HEK293 (cell line): ENCODE measurements around the gene FNDC10.

ENCODE experiments used
- CTCF ChIA-PET: fragments of 350-600 bp; formaldehyde crosslinking; extraction: SDS; loops from one replicate; lab custom pipeline; 2021; ENCODE audit warnings: antibody characterized with exemption; lab: Yijun Ruan, JAX
- POLR2A ChIA-PET: fragments of 300-600 bp; formaldehyde crosslinking; extraction: SDS; loops from one replicate; lab custom pipeline; 2020; ENCODE audit warnings: antibody characterized with exemption, inconsistent platforms; lab: Yijun Ruan, JAX
- H3K27ac ChIP-seq: fragments of 200-500 bp; sonication (Bioruptor generic); 2 replicates; pipeline ENCODE4 v1.5.1; 2014; ENCODE audit warnings: low read depth, low read length, control low read depth, inconsistent platforms; ENCODE audit errors: extremely low read depth
- H3K36me3 ChIP-seq, 2 experiments: fragments of 200-500 bp in 1 of 2; sonication (Bioruptor generic) in 1 of 2; 1 replicate in 1 of 2; 2 replicates in 1 of 2; pipeline ENCODE4 v1.5.1; 2014 to 2017; ENCODE audit warnings: inconsistent platforms in 2 of 2, low read length in 2 of 2; ENCODE audit not compliant: control insufficient read depth in 2 of 2, insufficient read depth in 1 of 2
- H3K4me1 ChIP-seq: fragments of 200-500 bp; sonication (Bioruptor generic); 2 replicates; pipeline ENCODE4 v1.5.1; 2014; ENCODE audit warnings: mild to moderate bottlenecking, low read length, inconsistent platforms; ENCODE audit not compliant: control insufficient read depth, insufficient read depth
- H3K4me3 ChIP-seq: 2 replicates; pipeline ENCODE4 v1.5.1; 2011; ENCODE audit warnings: low read depth, mild to moderate bottlenecking, control low read depth, low read length, moderate library complexity
- H3K9me3 ChIP-seq: fragments of 200-500 bp; sonication (Bioruptor generic); 2 replicates; pipeline ENCODE4 v1.5.1; 2014; ENCODE audit warnings: low read depth, low read length, inconsistent platforms; ENCODE audit not compliant: control insufficient read depth, insufficient read depth
- BCL11B ChIP-seq: fragments of 450-650 bp; formaldehyde crosslinking; IDR thresholded peaks from 2 replicates; pipeline ENCODE4 v1.5.1; 2016; ENCODE audit warnings: low read depth, missing biosample characterization, missing genetic modification characterization
- KLF1 ChIP-seq: fragments of 450-650 bp; formaldehyde crosslinking; IDR thresholded peaks from 2 replicates; pipeline ENCODE4 v1.5.1; 2016; ENCODE audit warnings: missing biosample characterization, missing genetic modification characterization
- OVOL3 ChIP-seq: fragments of 450-650 bp; formaldehyde crosslinking; IDR thresholded peaks from 2 replicates; pipeline ENCODE4 v1.5.1; 2016; ENCODE audit warnings: missing biosample characterization, missing genetic modification characterization
- TCF7L2 ChIP-seq: IDR thresholded peaks from 2 replicates; pipeline ENCODE4 v1.6.1; 2011; ENCODE audit warnings: low read depth, mild to moderate bottlenecking, inconsistent platforms, low read length, moderate library complexity, borderline replicate concordance
- ZNF114 ChIP-seq: fragments of 450-650 bp; formaldehyde crosslinking; IDR thresholded peaks from 2 replicates; pipeline ENCODE4 v1.5.0; 2017; ENCODE audit warnings: missing biosample characterization, missing genetic modification characterization
- ZNF155 ChIP-seq: fragments of 450-650 bp; formaldehyde crosslinking; IDR thresholded peaks from 2 replicates; pipeline ENCODE4 v1.5.1; 2016; ENCODE audit warnings: missing biosample characterization, missing genetic modification characterization
- ZNF169 ChIP-seq: fragments of 450-650 bp; formaldehyde crosslinking; IDR thresholded peaks from 2 replicates; pipeline ENCODE4 v1.5.1; 2016; ENCODE audit warnings: missing biosample characterization, missing genetic modification characterization
- ZNF266 ChIP-seq: fragments of 450-650 bp; formaldehyde crosslinking; IDR thresholded peaks from 2 replicates; pipeline ENCODE4 v1.5.1; 2016; ENCODE audit warnings: missing biosample characterization, missing genetic modification characterization, low read depth
- ZNF274 ChIP-seq, 2 experiments: fragments of 200-500 bp in 1 of 2; fragments of 450-650 bp in 1 of 2; sonication (Bioruptor generic) in 1 of 2; formaldehyde crosslinking in 1 of 2; IDR thresholded peaks; 2 replicates each; pipeline versions ENCODE4 v1.5.1 to v1.6.1; 2014 to 2016; ENCODE audit warnings: borderline replicate concordance in 1 of 2, inconsistent platforms in 1 of 2, low read length in 1 of 2, missing biosample characterization in 1 of 2, missing genetic modification characterization in 1 of 2
- ZNF350 ChIP-seq: fragments of 450-650 bp; formaldehyde crosslinking; IDR thresholded peaks from 2 replicates; pipeline ENCODE4 v1.5.0; 2017; ENCODE audit warnings: missing biosample characterization, mild to moderate bottlenecking, missing genetic modification characterization
- ZNF555 ChIP-seq: fragments of 450-650 bp; formaldehyde crosslinking; conservative IDR thresholded peaks from 2 replicates; pipeline ENCODE4 v1.5.1; 2017; ENCODE audit warnings: missing biosample characterization, mild to moderate bottlenecking, missing genetic modification characterization, inconsistent platforms
- ZNF585B ChIP-seq: fragments of 450-650 bp; formaldehyde crosslinking; IDR thresholded peaks from 2 replicates; pipeline ENCODE4 v1.5.1; 2016; ENCODE audit warnings: missing biosample characterization, missing genetic modification characterization
- ZNF596 ChIP-seq: fragments of 450-650 bp; IDR thresholded peaks from 2 replicates; pipeline ENCODE4 v1.5.0; 2018; ENCODE audit warnings: missing biosample characterization, mild to moderate bottlenecking, missing genetic modification characterization, moderate library complexity
- ZNF626 ChIP-seq: fragments of 450-650 bp; sonication (Bioruptor Pico); formaldehyde crosslinking; IDR thresholded peaks from 2 replicates; pipeline ENCODE4 v1.5.1; 2018; ENCODE audit warnings: missing biosample characterization, missing genetic modification characterization, inconsistent platforms
- ZNF768 ChIP-seq: fragments of 450-650 bp; formaldehyde crosslinking; IDR thresholded peaks from 2 replicates; pipeline ENCODE4 v1.5.1; 2018; ENCODE audit warnings: missing biosample characterization, mild to moderate bottlenecking, missing genetic modification characterization
- TF ChIP-seq, protein P1 (sequence below): fragments of 450-650 bp; IDR thresholded peaks from 2 replicates; pipeline ENCODE4 v1.5.1; 2018; ENCODE audit warnings: missing biosample characterization, missing genetic modification characterization
- TF ChIP-seq, protein P2 (sequence below): fragments of 450-650 bp; formaldehyde crosslinking; IDR thresholded peaks from 2 replicates; pipeline ENCODE4 v1.5.1; 2016; ENCODE audit warnings: missing biosample characterization, missing genetic modification characterization
- TF ChIP-seq, protein P3 (sequence below): fragments of 450-650 bp; formaldehyde crosslinking; IDR thresholded peaks from 2 replicates; pipeline ENCODE4 v1.5.1; 2016; ENCODE audit warnings: missing biosample characterization, missing genetic modification characterization, borderline replicate concordance
- TF ChIP-seq, protein P4 (sequence below): fragments of 450-650 bp; formaldehyde crosslinking; conservative IDR thresholded peaks from 2 replicates; pipeline ENCODE4 v1.5.1; 2016; ENCODE audit warnings: low read depth, missing biosample characterization, missing genetic modification characterization

The FNDC10 gene

DNA sequence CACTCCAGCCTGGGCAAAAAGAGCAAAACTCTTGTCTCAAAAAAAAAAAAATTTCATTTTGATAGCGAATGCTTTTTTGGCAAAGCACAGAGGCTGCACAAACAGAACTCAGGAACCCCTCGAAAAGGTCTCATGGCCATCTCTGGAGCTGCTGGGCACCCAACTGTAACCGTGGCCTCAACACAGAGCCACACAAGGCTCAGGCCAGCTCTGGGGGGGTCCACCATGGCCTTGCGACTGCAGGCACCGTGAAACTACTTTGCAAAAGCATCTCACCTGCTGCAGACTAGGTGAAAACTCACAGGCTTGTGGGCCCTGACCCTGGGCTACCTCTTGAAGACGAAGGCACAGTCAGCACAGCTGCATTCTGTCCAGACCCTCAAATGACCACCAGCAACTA, 43.4 kb downstream of the FNDC10 start:
- ChIA-PET CTCF (no interaction called here), POLR2A (interaction anchor here (0.6 to 0.7 kb wide), 2 partner anchors 825 to 970 kb away, joined by 3 read pairs; partner anchors contain the start of gene PANK4)
- H3K4me3 ChIP-seq = no peak overlapping the region
- no peak overlapping the region for H3K27ac ChIP-seq
- H3K9me3 ChIP-seq = no peaks in the 10 kb centered on the region
- TF ChIP-seq KLF1 (no peak), ZNF768 (tag by site-specific recombination) (no peak), ZNF266 (tag by site-specific recombination) (no peak), ZNF596 (tag by site-specific recombination) (no peak), ZNF274 (IDR thresholded peaks at IDR 0.05; ENCODE audit: low read length) (no peak), ZNF274 (tag by site-specific recombination; IDR thresholded peaks at IDR 0.05; ENCODE audit: borderline replicate concordance) (no peak), TCF7L2 (no peak), ZNF350 (tag by site-specific recombination) (no peak), ZNF626 (tag by site-specific recombination) (no peak), ZNF585B (no peak), OVOL3 (no peak), ZNF555 (tag by site-specific recombination) (no peak), ZNF114 (tag by site-specific recombination) (no peak), ZNF169 (tag by site-specific recombination) (no peak), ZNF155 (no peak), BCL11B (tag by site-specific recombination) (no peak)
- TF ChIP-seq, protein P1, sequence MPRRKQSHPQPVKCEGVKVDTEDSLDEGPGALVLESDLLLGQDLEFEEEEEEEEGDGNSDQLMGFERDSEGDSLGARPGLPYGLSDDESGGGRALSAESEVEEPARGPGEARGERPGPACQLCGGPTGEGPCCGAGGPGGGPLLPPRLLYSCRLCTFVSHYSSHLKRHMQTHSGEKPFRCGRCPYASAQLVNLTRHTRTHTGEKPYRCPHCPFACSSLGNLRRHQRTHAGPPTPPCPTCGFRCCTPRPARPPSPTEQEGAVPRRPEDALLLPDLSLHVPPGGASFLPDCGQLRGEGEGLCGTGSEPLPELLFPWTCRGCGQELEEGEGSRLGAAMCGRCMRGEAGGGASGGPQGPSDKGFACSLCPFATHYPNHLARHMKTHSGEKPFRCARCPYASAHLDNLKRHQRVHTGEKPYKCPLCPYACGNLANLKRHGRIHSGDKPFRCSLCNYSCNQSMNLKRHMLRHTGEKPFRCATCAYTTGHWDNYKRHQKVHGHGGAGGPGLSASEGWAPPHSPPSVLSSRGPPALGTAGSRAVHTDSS = no peak
- TF ChIP-seq, protein P2, sequence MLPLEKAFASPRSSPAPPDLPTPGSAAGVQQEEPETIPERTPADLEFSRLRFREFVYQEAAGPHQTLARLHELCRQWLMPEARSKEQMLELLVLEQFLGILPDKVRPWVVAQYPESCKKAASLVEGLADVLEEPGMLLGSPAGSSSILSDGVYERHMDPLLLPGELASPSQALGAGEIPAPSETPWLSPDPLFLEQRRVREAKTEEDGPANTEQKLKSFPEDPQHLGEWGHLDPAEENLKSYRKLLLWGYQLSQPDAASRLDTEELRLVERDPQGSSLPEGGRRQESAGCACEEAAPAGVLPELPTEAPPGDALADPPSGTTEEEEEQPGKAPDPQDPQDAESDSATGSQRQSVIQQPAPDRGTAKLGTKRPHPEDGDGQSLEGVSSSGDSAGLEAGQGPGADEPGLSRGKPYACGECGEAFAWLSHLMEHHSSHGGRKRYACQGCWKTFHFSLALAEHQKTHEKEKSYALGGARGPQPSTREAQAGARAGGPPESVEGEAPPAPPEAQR (tag by site-specific recombination) = no peak
- TF ChIP-seq, protein P3, sequence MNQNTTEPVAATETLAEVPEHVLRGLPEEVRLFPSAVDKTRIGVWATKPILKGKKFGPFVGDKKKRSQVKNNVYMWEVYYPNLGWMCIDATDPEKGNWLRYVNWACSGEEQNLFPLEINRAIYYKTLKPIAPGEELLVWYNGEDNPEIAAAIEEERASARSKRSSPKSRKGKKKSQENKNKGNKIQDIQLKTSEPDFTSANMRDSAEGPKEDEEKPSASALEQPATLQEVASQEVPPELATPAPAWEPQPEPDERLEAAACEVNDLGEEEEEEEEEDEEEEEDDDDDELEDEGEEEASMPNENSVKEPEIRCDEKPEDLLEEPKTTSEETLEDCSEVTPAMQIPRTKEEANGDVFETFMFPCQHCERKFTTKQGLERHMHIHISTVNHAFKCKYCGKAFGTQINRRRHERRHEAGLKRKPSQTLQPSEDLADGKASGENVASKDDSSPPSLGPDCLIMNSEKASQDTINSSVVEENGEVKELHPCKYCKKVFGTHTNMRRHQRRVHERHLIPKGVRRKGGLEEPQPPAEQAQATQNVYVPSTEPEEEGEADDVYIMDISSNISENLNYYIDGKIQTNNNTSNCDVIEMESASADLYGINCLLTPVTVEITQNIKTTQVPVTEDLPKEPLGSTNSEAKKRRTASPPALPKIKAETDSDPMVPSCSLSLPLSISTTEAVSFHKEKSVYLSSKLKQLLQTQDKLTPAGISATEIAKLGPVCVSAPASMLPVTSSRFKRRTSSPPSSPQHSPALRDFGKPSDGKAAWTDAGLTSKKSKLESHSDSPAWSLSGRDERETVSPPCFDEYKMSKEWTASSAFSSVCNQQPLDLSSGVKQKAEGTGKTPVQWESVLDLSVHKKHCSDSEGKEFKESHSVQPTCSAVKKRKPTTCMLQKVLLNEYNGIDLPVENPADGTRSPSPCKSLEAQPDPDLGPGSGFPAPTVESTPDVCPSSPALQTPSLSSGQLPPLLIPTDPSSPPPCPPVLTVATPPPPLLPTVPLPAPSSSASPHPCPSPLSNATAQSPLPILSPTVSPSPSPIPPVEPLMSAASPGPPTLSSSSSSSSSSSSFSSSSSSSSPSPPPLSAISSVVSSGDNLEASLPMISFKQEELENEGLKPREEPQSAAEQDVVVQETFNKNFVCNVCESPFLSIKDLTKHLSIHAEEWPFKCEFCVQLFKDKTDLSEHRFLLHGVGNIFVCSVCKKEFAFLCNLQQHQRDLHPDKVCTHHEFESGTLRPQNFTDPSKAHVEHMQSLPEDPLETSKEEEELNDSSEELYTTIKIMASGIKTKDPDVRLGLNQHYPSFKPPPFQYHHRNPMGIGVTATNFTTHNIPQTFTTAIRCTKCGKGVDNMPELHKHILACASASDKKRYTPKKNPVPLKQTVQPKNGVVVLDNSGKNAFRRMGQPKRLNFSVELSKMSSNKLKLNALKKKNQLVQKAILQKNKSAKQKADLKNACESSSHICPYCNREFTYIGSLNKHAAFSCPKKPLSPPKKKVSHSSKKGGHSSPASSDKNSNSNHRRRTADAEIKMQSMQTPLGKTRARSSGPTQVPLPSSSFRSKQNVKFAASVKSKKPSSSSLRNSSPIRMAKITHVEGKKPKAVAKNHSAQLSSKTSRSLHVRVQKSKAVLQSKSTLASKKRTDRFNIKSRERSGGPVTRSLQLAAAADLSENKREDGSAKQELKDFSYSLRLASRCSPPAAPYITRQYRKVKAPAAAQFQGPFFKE (tag by site-specific recombination) = no peak
- TF ChIP-seq, protein P4, sequence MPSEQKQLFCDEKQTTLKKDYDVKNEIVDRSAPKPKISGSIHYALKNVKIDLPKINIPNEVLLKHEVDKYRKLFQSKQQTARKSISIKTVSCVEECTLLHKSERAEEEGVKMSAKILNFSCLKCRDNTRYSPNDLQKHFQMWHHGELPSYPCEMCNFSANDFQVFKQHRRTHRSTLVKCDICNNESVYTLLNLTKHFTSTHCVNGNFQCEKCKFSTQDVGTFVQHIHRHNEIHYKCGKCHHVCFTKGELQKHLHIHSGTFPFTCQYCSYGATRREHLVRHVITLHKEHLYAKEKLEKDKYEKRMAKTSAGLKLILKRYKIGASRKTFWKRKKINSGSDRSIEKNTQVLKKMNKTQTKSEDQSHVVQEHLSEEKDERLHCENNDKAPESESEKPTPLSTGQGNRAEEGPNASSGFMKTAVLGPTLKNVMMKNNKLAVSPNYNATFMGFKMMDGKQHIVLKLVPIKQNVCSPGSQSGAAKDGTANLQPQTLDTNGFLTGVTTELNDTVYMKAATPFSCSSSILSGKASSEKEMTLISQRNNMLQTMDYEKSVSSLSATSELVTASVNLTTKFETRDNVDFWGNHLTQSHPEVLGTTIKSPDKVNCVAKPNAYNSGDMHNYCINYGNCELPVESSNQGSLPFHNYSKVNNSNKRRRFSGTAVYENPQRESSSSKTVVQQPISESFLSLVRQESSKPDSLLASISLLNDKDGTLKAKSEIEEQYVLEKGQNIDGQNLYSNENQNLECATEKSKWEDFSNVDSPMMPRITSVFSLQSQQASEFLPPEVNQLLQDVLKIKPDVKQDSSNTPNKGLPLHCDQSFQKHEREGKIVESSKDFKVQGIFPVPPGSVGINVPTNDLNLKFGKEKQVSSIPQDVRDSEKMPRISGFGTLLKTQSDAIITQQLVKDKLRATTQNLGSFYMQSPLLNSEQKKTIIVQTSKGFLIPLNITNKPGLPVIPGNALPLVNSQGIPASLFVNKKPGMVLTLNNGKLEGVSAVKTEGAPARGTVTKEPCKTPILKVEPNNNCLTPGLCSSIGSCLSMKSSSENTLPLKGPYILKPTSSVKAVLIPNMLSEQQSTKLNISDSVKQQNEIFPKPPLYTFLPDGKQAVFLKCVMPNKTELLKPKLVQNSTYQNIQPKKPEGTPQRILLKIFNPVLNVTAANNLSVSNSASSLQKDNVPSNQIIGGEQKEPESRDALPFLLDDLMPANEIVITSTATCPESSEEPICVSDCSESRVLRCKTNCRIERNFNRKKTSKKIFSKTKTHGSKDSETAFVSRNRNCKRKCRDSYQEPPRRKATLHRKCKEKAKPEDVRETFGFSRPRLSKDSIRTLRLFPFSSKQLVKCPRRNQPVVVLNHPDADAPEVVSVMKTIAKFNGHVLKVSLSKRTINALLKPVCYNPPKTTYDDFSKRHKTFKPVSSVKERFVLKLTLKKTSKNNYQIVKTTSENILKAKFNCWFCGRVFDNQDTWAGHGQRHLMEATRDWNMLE (tag by site-specific recombination) = no peak
- H3K4me1 ChIP-seq = no peaks in the 10 kb centered on the region; the same call in 1 of the 2 replicates
- H3K36me3 ChIP-seq = peaks cover 0 to 55% of the 10 kb centered on the region in 2 experiments; a peak in 2 of 3 replicates
